A549 (cell line): Measurements from ENCODE around the gene RABGAP1. TPM values are rescaled to one million over a fixed set of nuclear protein-coding genes. Genes with fewer than 3 reads are reported as not detected.

ENCODE experiments used
- ATAC-seq, 2 experiments: fragments of 200-7000 bp in 1 of 2; fragments of >200 bp in 1 of 2; cut with Nextera tagmentation in 1 of 2; cut with Tn5 transposase in 1 of 2; 3 replicates each; pipeline versions ENCODE4 v1.8.0 to v1.9.1; 2018 to 2020; ENCODE audit warnings: mild to moderate bottlenecking in 1 of 2, moderate library complexity in 1 of 2
- CTCF ChIA-PET: fragments of 300-600 bp; sonication (Branson Sonifier 250); formaldehyde crosslinking; extraction: SDS; loops from one replicate; lab custom pipeline; 2021; ENCODE audit warnings: antibody characterized with exemption, inconsistent platforms; lab: Yijun Ruan, JAX
- POLR2A ChIA-PET: fragments of 350-600 bp; formaldehyde crosslinking; extraction: SDS; loops from one replicate; lab custom pipeline; 2021; ENCODE audit warnings: antibody characterized with exemption, inconsistent platforms; lab: Yijun Ruan, JAX
- DNase-seq, 2 experiments: peaks; one replicate each; pipeline versions ENCODE4 v3.0.0 to v3.0.0-alpha.2; 2011 to 2016; ENCODE audit warnings: low read depth in 1 of 2, low spot score in 1 of 2
- FAIRE-seq: peaks from 2 replicates; lab custom pipeline; 2011; peaks lifted over from hg19 to GRCh38; lab: Jason Lieb, UNC
- H3K27ac ChIP-seq, 2 experiments: fragments of >200 bp; sonication (Bioruptor Twin); formaldehyde crosslinking; 3 replicates each; pipeline ENCODE4 v1.5.1; 2016 to 2017
- H3K4me1 ChIP-seq: fragments of >200 bp; sonication (Bioruptor Twin); formaldehyde crosslinking; 3 replicates; pipeline ENCODE4 v1.6.1; 2016
- H3K4me2 ChIP-seq: fragments of >200 bp; sonication (Bioruptor Twin); formaldehyde crosslinking; 3 replicates; pipeline ENCODE4 v1.6.1; 2016
- H3K4me3 ChIP-seq: fragments of >200 bp; sonication (Bioruptor Twin); formaldehyde crosslinking; 3 replicates; pipeline ENCODE4 v1.5.1; 2016
- H3K9me3 ChIP-seq: fragments of >200 bp; sonication (Bioruptor Twin); formaldehyde crosslinking; 3 replicates; pipeline ENCODE4 v1.6.1; 2016
- ATOH8 ChIP-seq: fragments of 250-450 bp; sonication (Bioruptor Pico); IDR thresholded peaks from 2 replicates; pipeline ENCODE4 v1.5.0; 2020; ENCODE audit warnings: low read depth, mild to moderate bottlenecking, moderate library complexity
- BCL3 ChIP-seq: fragments of >200 bp; sonication (Bioruptor Twin); formaldehyde crosslinking; IDR thresholded peaks from 3 replicates; pipeline ENCODE4 v1.6.1; 2016
- BHLHE40 ChIP-seq: IDR thresholded peaks from 2 replicates; pipeline ENCODE4 v1.6.1; 2012; ENCODE audit warnings: low read depth, low read length, inconsistent platforms
- CBX8 ChIP-seq: fragments of 200-600 bp; sonication (generic); IDR thresholded peaks from 2 replicates; pipeline ENCODE4 v1.6.1; 2016
- EHMT2 ChIP-seq: fragments of 200-600 bp; sonication (generic); IDR thresholded peaks from 2 replicates; pipeline ENCODE4 v1.6.1; 2016; ENCODE audit warnings: antibody characterized with exemption, low read depth, mild to moderate bottlenecking, moderate library complexity
- ELK1 ChIP-seq: fragments of 150-350 bp; IDR thresholded peaks from 2 replicates; pipeline ENCODE4 v1.6.1; 2014; ENCODE audit warnings: low read depth, mild to moderate bottlenecking, low read length
- HMGXB4 ChIP-seq: fragments of 250-450 bp; sonication (Bioruptor Pico); IDR thresholded peaks from 2 replicates; pipeline ENCODE4 v1.5.0; 2021; ENCODE audit warnings: mild to moderate bottlenecking, moderate library complexity, borderline replicate concordance
- HOXB5 ChIP-seq: fragments of 250-450 bp; sonication (Bioruptor Pico); IDR thresholded peaks from 2 replicates; pipeline ENCODE4 v1.5.0; 2020; ENCODE audit warnings: mild to moderate bottlenecking, moderate library complexity
- JUN ChIP-seq, 2 experiments: fragments of >200 bp; sonication (Bioruptor Twin); formaldehyde crosslinking; IDR thresholded peaks; 2 replicates in 1 of 2; 3 replicates in 1 of 2; pipeline ENCODE4 v1.6.1; 2016 to 2017
- JUNB ChIP-seq: fragments of >200 bp; sonication (Bioruptor Twin); formaldehyde crosslinking; IDR thresholded peaks from 2 replicates; pipeline ENCODE4 v1.6.1; 2016
- NR3C1 ChIP-seq: fragments of >200 bp; sonication (Bioruptor Twin); formaldehyde crosslinking; IDR thresholded peaks from 3 replicates; pipeline ENCODE4 v1.6.1; 2017
- PBX3 ChIP-seq: IDR thresholded peaks from 2 replicates; pipeline ENCODE4 v1.6.1; 2012
- POLR2A ChIP-seq: IDR thresholded peaks from 2 replicates; pipeline ENCODE4 v1.6.1; 2012; ENCODE audit warnings: mild to moderate bottlenecking, low read length
- RARB ChIP-seq: fragments of 250-450 bp; sonication (Bioruptor Pico); IDR thresholded peaks from 2 replicates; pipeline ENCODE4 v1.8.0; 2021; ENCODE audit warnings: mild to moderate bottlenecking, moderate library complexity
- TFCP2L1 ChIP-seq: fragments of 250-450 bp; sonication (Bioruptor Pico); IDR thresholded peaks from 2 replicates; pipeline ENCODE4 v1.5.0; 2021; ENCODE audit warnings: mild to moderate bottlenecking
- ZC3H11A ChIP-seq: fragments of 450-650 bp; IDR thresholded peaks from 2 replicates; pipeline ENCODE4 v1.6.1; 2014; ENCODE audit warnings: antibody characterized with exemption, mild to moderate bottlenecking
- ZSCAN20 ChIP-seq: fragments of 250-450 bp; sonication (Bioruptor Pico); IDR thresholded peaks from 2 replicates; pipeline ENCODE4 v1.8.0; 2022; ENCODE audit warnings: mild to moderate bottlenecking, moderate library complexity
- WGBS: methylation state at CpG from one replicate; pipeline ENCODE4 v1.1.6; 2017; ENCODE audit errors: missing lambda C conversion rate; 5-methylcytosine and 5-hydroxymethylcytosine counted together
- polyA plus RNA-seq, 4 experiments: library from polyadenylated mRNA; depleted of rRNA in 3 of 4; stranded (reverse); fragments of >200 nt; fragmentation: RNase III in 1 of 4; extraction: RNeasy Plus Mini Kit Qiagen cat#74134 plus additional on column Dnase treatment in 1 of 4; gene quantifications; 2 replicates in 3 of 4; 3 replicates in 1 of 4; pipeline ENCODE4 v1.2.3, GENCODE V29; 2011 to 2017

The RABGAP1 gene
- polyA plus RNA-seq, 2 of the 4 experiments (the other 2 are of a cell fraction) = 17.5 to 39.9 TPM

GRCh38 chr9:123059472-123060220, 118.8 kb downstream of the RABGAP1 start:
- no peak for DNase-seq
- 96% methylated on average over 9 of the region's 9 CpGs for WGBS
- H3K4me1 ChIP-seq = peaks cover 10% of the 10 kb centered on the region; the same call in 1 of the 3 replicates
- FAIRE-seq = no peak
- no peak; a peak in 1 of 6 replicates for ATAC-seq
- ChIA-PET POLR2A (no interaction called here), CTCF (no interaction called here)
- no peak overlapping the region for H3K4me3 ChIP-seq
- no peak for TF ChIP-seq POLR2A
- TF ChIP-seq HOXB5 (CRISPR knock-in tag) = no peak
- TF ChIP-seq HMGXB4 = no peak
- no peaks in the 10 kb centered on the region for H3K9me3 ChIP-seq
- H3K27ac ChIP-seq = no peak overlapping the region
- H3K4me2 ChIP-seq = no peak overlapping the region; the same call in 2 of the 3 replicates

DNA sequence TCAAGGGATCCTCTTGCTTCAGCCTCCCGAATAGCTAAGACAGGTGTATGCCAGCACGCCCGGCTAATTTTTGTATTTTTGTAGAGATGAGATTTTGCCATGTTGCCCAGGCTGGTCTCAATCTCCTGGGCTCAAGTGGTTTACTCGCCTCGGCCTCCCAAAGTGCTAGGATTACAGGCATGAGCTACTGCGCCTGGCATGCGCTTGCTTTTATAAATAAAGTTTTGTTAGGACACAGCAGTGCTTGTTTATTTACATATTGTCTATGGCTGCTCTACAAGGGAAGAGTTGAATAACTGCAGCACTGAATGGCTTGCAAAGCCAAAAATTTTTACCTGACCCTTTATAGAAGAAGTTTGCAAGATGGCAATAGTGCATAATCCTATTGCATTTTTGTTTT, 120.4 kb downstream of the RABGAP1 start:
- ATAC-seq = no peak
- H3K4me2 ChIP-seq = no peak overlapping the region
- no peak overlapping the region for H3K4me3 ChIP-seq
- no peak for FAIRE-seq
- H3K27ac ChIP-seq = no peak overlapping the region
- no peaks in the 10 kb centered on the region for H3K9me3 ChIP-seq
- ChIA-PET CTCF (interaction anchor here (1.2 kb wide), 1 partner anchor 9 kb away, joined by 3 read pairs; no protein-coding TSS in a partner anchor), POLR2A (no interaction called here)
- WGBS = 96% methylated on average over 7 of the region's 7 CpGs
- TF ChIP-seq PBX3 (no peak), BCL3 (no peak), TFCP2L1 (no peak), RARB (CRISPR knock-in tag) (no peak), EHMT2 (no peak), JUNB (no peak), POLR2A (no peak), CBX8 (no peak), NR3C1 (no peak), JUN (IDR thresholded peaks at IDR 0.05) (no peak), ZSCAN20 (CRISPR knock-in tag) (no peak), ZC3H11A (no peak), ELK1 (no peak), BHLHE40 (no peak), ATOH8 (CRISPR knock-in tag) (no peak)
- peaks cover 10% of the 10 kb centered on the region; the same call in 1 of the 3 replicates for H3K4me1 ChIP-seq
- no peak for DNase-seq
